Measurements from ENCODE around the gene NUP93.

NUP93 gene

GRCh38 chr16:56744996-56745640, 15.2 kb downstream of the NUP93 start:
- no peak for DNase-seq

- DNase-seq = no peak
Measured at GRCh38 chr16:56747486-56748045, 17.6 kb downstream of the NUP93 start.

GRCh38 chr16:56748191-56748590, 18.3 kb downstream of the NUP93 start:
- DNase-seq = no peak

GRCh38 chr16:56748826-56749225, 18.9 kb downstream of the NUP93 start:
- DNase-seq = no peak

- no peak for DNase-seq
Measured at GRCh38 chr16:56749672-56750491, 20.0 kb downstream of the NUP93 start.

- DNase-seq = no peak
Measured at GRCh38 chr16:56753410-56753809, 23.5 kb downstream of the NUP93 start.

GRCh38 chr16:56755038-56755437, 25.1 kb downstream of the NUP93 start:
- no peak for DNase-seq

- no peak for DNase-seq
Measured at GRCh38 chr16:56758432-56758831, 28.5 kb downstream of the NUP93 start.

GRCh38 chr16:56758930-56759329, 29.0 kb downstream of the NUP93 start:
- no peak for DNase-seq

GRCh38 chr16:56763291-56763916, 33.5 kb downstream of the NUP93 start:
- DNase-seq = no peak

GRCh38 chr16:56764835-56765234, 34.9 kb downstream of the NUP93 start:
- no peak for DNase-seq

GRCh38 chr16:56765949-56766348, 36.0 kb downstream of the NUP93 start:
- no peak for DNase-seq

GRCh38 chr16:56767024-56767423, 37.1 kb downstream of the NUP93 start:
- no peak for DNase-seq

- DNase-seq = no peak
Measured at GRCh38 chr16:56769677-56770076, 39.7 kb downstream of the NUP93 start.

GRCh38 chr16:56771558-56772279, 41.8 kb downstream of the NUP93 start:
- DNase-seq = no peak

- no peak for DNase-seq
Measured at GRCh38 chr16:56773532-56773931, 43.6 kb downstream of the NUP93 start.

GRCh38 chr16:56774016-56774680, 44.2 kb downstream of the NUP93 start:
- no peak for DNase-seq

GRCh38 chr16:56775162-56775561, 45.2 kb downstream of the NUP93 start:
- DNase-seq = no peak

GRCh38 chr16:56776562-56776961, 46.6 kb downstream of the NUP93 start:
- DNase-seq = no peak

GRCh38 chr16:56777001-56777400, 47.1 kb downstream of the NUP93 start:
- no peak for DNase-seq

- no peak for DNase-seq
Measured at GRCh38 chr16:56777482-56777881, 47.6 kb downstream of the NUP93 start.

- DNase-seq = no peak
Measured at GRCh38 chr16:56779906-56780305, 50.0 kb downstream of the NUP93 start.

Measured in activated naive CD4-positive, alpha-beta T cell treated with Interleukin-2 at 50 U/mL for 16 hours (primary cell).